ENCODE measurements around the gene TAPT1. TPM values are rescaled to one million over a fixed set of nuclear protein-coding genes. Genes with fewer than 3 reads are reported as not detected.

The TAPT1 gene
- total RNA-seq, 1 experiment from 2014 or later, result 39.1 TPM

Small RNA genes lying within 50 kb of the gene (small RNA-seq; reads per million reads assigned to genes)
- gene RPS21P4, result not detected

Other genes with a start within 250 kb of the TAPT1 start
- gene PROM1, start 142.4 kb downstream of the TAPT1 start, total RNA-seq (2014; rRNA removed; shearing (Covaris generic); ENCODE audit: low replicate concordance), result 0.14 and 0.26 TPM in 2 replicates